Subcutaneous adipose tissue (tissue), 4 donors: ENCODE results near the gene DDX54. TPM values are rescaled to one million over a fixed set of nuclear protein-coding genes. Genes with fewer than 3 reads are reported as not detected.

Experiments
- total RNA-seq, 4 donors: library from RNA; depleted of rRNA; stranded (reverse); fragments of >200 nt; gene quantifications; one replicate each; pipeline ENCODE4 v1.1.0, GENCODE V29; 2016
- TF ChIP-seq, protein P1 (sequence below): fragments of 450-650 bp; IDR thresholded peaks from one replicate; pipeline ENCODE4 v1.5.1; 2016; ENCODE audit warnings: low read depth, mild to moderate bottlenecking, control low read depth, antibody characterized with exemption, moderate library complexity

DDX54 gene
- total RNA-seq, 4 donors from 2014 or later = 27.7 to 107 (median 46.2) TPM

DNA sequence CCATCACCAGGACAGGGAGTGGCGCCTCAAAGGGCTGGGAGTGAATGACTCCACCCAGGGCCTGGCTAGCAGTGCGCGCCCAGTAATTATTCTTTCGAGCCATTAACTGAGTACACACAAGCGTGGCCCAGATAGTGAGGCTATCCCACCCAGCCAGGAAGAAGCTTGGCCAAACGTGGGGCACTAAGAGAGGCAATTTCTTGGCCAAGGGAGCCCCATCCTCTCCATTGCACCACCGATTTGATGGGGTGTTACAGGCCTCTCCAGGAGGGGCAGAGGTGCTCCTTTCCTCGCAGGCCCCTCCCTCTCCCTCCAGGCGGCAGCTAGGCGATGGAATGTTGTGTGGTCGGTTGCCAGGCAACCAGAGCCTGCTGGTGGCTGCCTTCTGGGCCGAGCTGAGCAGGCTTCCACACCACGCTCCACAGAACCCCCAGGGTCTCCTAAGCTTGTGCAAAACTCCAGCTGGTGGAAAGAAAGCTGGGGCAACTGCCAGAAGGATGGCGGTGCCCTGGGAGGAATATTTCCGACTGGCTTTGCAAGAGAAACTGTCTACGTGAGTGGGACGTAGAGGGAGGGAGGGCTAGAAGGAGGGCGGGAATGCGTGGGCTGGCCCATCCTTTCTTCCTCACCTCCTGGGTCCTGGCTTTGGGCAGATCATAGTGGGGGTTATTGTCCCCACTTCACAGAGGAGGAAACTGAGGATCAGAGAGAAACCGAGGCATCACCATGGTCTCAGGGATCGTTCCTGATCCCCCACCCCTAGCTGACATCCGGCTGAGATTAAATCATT is 35.7 kb downstream of the DDX54 start, which contains the start of gene CFAP73:
Gene CFAP73, plus strand, starts transcription at position 364 of the 790 bp plus-strand sequence. Its CDS starts 134 bp downstream, at position 498.
- TF ChIP-seq, protein P1, sequence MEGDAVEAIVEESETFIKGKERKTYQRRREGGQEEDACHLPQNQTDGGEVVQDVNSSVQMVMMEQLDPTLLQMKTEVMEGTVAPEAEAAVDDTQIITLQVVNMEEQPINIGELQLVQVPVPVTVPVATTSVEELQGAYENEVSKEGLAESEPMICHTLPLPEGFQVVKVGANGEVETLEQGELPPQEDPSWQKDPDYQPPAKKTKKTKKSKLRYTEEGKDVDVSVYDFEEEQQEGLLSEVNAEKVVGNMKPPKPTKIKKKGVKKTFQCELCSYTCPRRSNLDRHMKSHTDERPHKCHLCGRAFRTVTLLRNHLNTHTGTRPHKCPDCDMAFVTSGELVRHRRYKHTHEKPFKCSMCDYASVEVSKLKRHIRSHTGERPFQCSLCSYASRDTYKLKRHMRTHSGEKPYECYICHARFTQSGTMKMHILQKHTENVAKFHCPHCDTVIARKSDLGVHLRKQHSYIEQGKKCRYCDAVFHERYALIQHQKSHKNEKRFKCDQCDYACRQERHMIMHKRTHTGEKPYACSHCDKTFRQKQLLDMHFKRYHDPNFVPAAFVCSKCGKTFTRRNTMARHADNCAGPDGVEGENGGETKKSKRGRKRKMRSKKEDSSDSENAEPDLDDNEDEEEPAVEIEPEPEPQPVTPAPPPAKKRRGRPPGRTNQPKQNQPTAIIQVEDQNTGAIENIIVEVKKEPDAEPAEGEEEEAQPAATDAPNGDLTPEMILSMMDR = no peak

DNA sequence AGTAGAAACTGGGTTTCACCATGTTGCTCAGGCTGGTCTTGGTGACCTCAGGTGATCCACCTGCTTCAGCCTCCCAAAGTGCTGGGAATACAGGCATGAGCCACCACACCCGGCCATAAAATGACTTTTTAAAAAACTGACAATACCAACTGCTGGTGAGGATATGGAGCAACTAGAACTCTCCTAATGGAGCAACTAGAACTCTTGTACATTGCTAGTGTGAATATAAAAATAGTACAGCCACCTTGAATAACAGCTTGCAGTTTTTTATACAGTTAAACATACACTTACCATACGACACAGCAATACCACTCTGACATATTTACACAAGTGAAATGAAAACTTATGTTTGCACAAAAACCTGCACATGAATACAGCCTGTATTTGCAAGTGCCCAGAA is 38.3 kb downstream of the DDX54 start:
- TF ChIP-seq, protein P1 = no peak

DNA sequence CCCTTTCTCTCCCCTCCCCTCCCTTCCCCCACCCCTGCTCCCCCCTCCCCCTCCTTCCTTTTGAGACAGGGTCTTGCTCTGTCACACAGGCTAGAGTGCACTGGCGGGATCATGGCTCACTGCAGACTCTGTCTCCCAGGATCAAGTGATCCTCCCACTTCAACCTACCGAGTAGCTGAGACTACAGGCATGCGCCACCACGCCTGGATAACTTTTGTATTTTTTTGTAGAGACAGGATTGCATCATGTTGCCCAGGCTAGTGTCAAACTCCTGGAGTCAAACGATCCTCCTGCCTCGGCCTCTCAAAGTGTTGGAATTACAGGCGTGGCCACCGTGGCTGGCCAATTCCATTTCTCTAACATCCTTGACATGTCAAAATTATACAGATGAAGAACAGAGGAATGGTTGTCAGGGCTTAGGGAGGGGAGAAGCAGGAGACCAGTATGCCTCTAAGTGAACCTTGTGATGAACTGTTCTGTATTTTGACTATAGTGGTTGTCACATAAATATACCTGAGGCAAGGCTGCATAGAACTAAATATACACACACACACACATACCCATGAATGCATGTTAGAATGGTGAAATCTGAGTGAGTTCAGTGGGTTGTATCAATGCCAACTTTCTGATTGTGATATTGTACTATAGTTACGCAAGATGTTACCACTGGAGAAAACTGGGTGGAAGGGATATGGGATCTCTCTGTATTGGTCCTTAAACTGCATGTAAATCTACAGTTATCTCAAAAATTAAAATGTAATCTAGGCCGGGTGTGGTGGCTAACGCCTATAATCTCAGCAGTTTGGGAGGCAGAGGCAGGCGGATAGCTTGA is 39.3 kb downstream of the DDX54 start:
- TF ChIP-seq, protein P1 = no peak

DNA sequence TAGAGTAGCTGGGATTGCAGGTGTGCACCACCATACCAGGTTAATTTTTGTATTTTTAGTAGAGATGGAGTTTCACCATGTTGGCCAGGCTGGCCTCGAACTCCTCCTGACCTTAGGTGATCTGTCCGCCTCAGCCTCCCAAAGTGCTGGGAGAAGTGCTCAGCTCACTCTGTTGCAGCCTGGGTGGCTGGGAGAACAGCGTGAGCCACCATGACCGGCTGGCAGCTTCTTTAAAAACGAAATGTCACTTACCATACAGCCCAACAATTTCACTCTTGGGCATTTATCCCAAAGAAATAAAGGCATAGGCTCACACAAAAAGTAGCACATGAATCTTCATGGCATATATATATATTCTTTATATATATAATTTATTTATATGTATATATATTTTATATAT is 40.5 kb downstream of the DDX54 start:
- TF ChIP-seq, protein P1 = no peak

GRCh38 chr12:113143959-113144358 is 41.3 kb downstream of the DDX54 start:
- TF ChIP-seq, protein P1 = no peak

DNA sequence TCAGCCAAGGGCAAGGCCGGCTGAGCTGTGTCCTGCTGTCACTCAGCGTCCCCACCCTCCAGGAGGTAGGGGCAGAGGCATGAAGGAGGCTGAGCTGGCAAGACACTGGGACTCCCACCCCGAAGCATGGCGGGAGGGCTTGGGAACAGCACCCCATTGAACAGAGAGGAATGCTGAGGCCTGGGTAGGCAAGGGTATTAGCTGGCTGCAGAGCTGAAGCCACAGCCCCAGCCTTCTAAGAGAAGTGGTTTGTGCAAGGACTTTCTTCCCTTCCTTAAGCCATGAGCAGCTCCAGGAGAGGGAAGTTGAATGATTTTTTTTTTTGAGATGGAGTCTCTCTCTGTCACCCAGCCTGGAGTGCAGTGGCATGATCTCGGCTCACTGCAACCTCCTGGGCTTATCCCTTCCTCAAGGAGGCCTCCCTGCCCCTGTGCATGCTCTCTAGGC is 42.4 kb downstream of the DDX54 start:
- TF ChIP-seq, protein P1 = no peak
